ENCODE results near the gene CDK18.

CDK18 gene

DNA sequence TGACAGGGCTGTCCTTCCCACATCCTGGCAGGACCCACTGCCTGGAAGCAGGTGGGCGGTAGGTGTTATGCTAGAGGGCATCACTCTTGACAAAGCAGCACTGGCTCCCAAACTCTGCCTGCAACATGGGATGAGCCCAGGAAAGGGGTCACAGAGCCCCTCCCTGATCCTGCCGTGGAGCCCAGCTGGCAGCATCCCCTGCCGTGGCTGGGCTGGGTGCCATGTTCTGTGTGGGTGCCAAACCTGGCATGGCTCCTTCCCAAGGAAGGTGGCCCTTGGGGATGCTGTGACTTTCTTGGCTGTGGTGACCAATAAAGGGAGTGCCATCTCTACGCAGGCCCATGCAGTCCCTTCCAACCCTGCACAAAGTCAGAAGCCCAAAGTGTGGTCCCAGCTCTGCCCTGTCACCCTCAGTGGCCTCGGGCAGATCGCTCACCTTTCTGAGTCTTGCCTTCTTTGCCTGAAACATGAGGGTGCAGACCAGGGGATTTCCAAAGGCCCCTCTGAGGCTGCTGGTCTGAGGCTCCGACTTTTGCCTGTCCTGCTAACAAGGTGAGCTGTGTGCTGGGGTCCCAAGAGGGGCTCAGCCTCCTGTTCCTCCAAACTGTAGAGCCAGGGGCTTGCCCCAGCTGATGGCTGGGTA lies 6.0 kb downstream of the CDK18 start:
- H2AFZ ChIP-seq (ENCODE audit: low read depth): no peak overlapping the region
- no peak overlapping the region for H3K4me2 ChIP-seq
- H3K4me1 ChIP-seq (ENCODE audit: low read depth, poor library complexity, severe bottlenecking): peaks cover 10% of the 10 kb centered on the region
- peaks cover 6% of the 10 kb centered on the region; the same call in 1 of the 2 replicates for H3K79me2 ChIP-seq (ENCODE audit: insufficient read depth, low read depth)
- H3K9ac ChIP-seq: no peak overlapping the region
- H3K36me3 ChIP-seq (ENCODE audit: insufficient read depth): no peaks in the 10 kb centered on the region
- no peak overlapping the region for H3K4me3 ChIP-seq (IDR thresholded peaks at IDR 0.05; ENCODE audit: insufficient read depth, low read depth, low read length)
- no peak overlapping the region for H3K27ac ChIP-seq
- TF ChIP-seq, protein P1, sequence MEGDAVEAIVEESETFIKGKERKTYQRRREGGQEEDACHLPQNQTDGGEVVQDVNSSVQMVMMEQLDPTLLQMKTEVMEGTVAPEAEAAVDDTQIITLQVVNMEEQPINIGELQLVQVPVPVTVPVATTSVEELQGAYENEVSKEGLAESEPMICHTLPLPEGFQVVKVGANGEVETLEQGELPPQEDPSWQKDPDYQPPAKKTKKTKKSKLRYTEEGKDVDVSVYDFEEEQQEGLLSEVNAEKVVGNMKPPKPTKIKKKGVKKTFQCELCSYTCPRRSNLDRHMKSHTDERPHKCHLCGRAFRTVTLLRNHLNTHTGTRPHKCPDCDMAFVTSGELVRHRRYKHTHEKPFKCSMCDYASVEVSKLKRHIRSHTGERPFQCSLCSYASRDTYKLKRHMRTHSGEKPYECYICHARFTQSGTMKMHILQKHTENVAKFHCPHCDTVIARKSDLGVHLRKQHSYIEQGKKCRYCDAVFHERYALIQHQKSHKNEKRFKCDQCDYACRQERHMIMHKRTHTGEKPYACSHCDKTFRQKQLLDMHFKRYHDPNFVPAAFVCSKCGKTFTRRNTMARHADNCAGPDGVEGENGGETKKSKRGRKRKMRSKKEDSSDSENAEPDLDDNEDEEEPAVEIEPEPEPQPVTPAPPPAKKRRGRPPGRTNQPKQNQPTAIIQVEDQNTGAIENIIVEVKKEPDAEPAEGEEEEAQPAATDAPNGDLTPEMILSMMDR (conservative IDR thresholded peaks at IDR 0.05; ENCODE audit: low read depth, low read length): no peak
- H4K20me1 ChIP-seq (ENCODE audit: insufficient read depth): no peaks in the 10 kb centered on the region
- H3K27me3 ChIP-seq (ENCODE audit: insufficient read depth, low read depth): no peaks in the 10 kb centered on the region

- Histone ChIP-seq H4K20me1 (ENCODE audit: insufficient read depth) (no peaks in the 10 kb centered on the region), H3K27ac (no peak overlapping the region), H3K27me3 (ENCODE audit: insufficient read depth, low read depth) (no peaks in the 10 kb centered on the region), H3K36me3 (ENCODE audit: insufficient read depth) (no peaks in the 10 kb centered on the region), H3K4me2 (no peak overlapping the region), H3K4me1 (ENCODE audit: low read depth, poor library complexity, severe bottlenecking) (peaks cover 5% of the 10 kb centered on the region), H2AFZ (ENCODE audit: low read depth) (no peak overlapping the region), H3K4me3 (IDR thresholded peaks at IDR 0.05; ENCODE audit: insufficient read depth, low read depth, low read length) (no peak overlapping the region), H3K9ac (no peak overlapping the region), H3K79me2 (ENCODE audit: insufficient read depth, low read depth) (peaks cover 1% of the 10 kb centered on the region; the same call in 1 of the 2 replicates)
- TF ChIP-seq, protein P1 (conservative IDR thresholded peaks at IDR 0.05; ENCODE audit: low read depth, low read length): no peak
These were observed 6.5 kb downstream of the CDK18 start for GRCh38 chr1:205510951-205511330.

GRCh38 chr1:205512059-205513045 lies 7.9 kb downstream of the CDK18 start:
- Histone ChIP-seq H3K4me1 (ENCODE audit: low read depth, poor library complexity, severe bottlenecking) (peaks cover 4% of the 10 kb centered on the region), H3K4me2 (no peak overlapping the region), H3K4me3 (IDR thresholded peaks at IDR 0.05; ENCODE audit: insufficient read depth, low read depth, low read length) (no peak overlapping the region), H3K36me3 (ENCODE audit: insufficient read depth) (no peaks in the 10 kb centered on the region), H4K20me1 (ENCODE audit: insufficient read depth) (no peaks in the 10 kb centered on the region), H3K9ac (no peak overlapping the region), H3K27ac (no peak overlapping the region), H3K79me2 (ENCODE audit: insufficient read depth, low read depth) (no peaks in the 10 kb centered on the region), H2AFZ (ENCODE audit: low read depth) (no peak overlapping the region), H3K27me3 (ENCODE audit: insufficient read depth, low read depth) (no peaks in the 10 kb centered on the region)
- TF ChIP-seq, protein P1 (conservative IDR thresholded peaks at IDR 0.05; ENCODE audit: low read depth, low read length): no peak

DNA sequence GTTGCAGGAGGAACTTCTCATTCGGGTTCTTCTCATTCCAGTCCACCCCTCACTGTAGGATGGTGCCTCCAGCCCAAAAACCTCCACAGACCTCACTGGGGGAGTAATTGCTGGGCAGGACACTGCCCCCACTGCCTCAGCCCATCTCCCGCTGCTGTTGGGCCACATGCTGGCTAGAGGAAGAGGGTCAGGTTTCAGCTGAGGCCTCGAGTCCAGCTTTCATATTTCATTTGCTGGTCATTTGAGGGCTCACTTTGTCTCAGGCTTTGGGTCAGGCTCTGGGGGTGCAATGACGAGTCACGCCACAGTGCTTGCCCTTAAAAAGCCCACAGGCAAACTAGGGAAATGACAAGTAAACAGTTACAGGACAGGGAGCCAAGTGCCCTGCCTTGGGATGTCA lies 9.3 kb downstream of the CDK18 start:
- no peaks in the 10 kb centered on the region for H3K36me3 ChIP-seq (ENCODE audit: insufficient read depth)
- H3K9ac ChIP-seq: no peak overlapping the region
- no peak overlapping the region for H3K4me2 ChIP-seq
- H3K4me1 ChIP-seq (ENCODE audit: low read depth, poor library complexity, severe bottlenecking): peaks cover 4% of the 10 kb centered on the region
- H3K79me2 ChIP-seq (ENCODE audit: insufficient read depth, low read depth): no peaks in the 10 kb centered on the region
- TF ChIP-seq, protein P1 (conservative IDR thresholded peaks at IDR 0.05; ENCODE audit: low read depth, low read length): no peak
- H3K27me3 ChIP-seq (ENCODE audit: insufficient read depth, low read depth): no peaks in the 10 kb centered on the region
- H3K27ac ChIP-seq: no peak overlapping the region
- H2AFZ ChIP-seq (ENCODE audit: low read depth): no peak overlapping the region
- H3K4me3 ChIP-seq (IDR thresholded peaks at IDR 0.05; ENCODE audit: insufficient read depth, low read depth, low read length): no peak overlapping the region
- no peaks in the 10 kb centered on the region for H4K20me1 ChIP-seq (ENCODE audit: insufficient read depth)
